Cardiac muscle cell (in vitro differentiated cells and primary cell): ENCODE data around the gene KCNIP1. TPM values are rescaled to one million over a fixed set of nuclear protein-coding genes. Genes with fewer than 3 reads are reported as not detected.

Source experiments
- DNase-seq, 2 donors: peaks; one replicate each; pipeline versions ENCODE4 v3.0.0 to v3.0.0-alpha.2; 2010 to 2017; ENCODE audit warnings: low read depth in 1 of 2, low spot score in 1 of 2
- H3K27ac ChIP-seq: fragments of 200-600 bp; sonication (generic); 2 replicates; pipeline ENCODE4 v1.5.1; 2016
- H3K27me3 ChIP-seq: fragments of 200-600 bp; sonication (generic); 2 replicates; pipeline ENCODE4 v1.6.0; 2016; ENCODE audit warnings: control low read depth
- H3K36me3 ChIP-seq: fragments of 200-600 bp; sonication (generic); 2 replicates; pipeline ENCODE4 v1.5.1; 2016; ENCODE audit warnings: control low read depth
- H3K4me1 ChIP-seq: fragments of 200-600 bp; sonication (generic); 2 replicates; pipeline ENCODE4 v1.8.1; 2017; ENCODE audit warnings: low read depth, mild to moderate bottlenecking, mixed run types
- H3K4me3 ChIP-seq: fragments of 200-600 bp; sonication (generic); 2 replicates; pipeline ENCODE4 v1.5.1; 2016; ENCODE audit warnings: mild to moderate bottlenecking
- H3K9me3 ChIP-seq: fragments of 200-600 bp; sonication (generic); 2 replicates; pipeline ENCODE4 v1.5.1; 2017; ENCODE audit warnings: low read depth, mild to moderate bottlenecking, control low read depth
- polyA plus RNA-seq: library from polyadenylated mRNA; unstranded; fragments of >200 nt; fragmentation: Nextera tagmentation; extraction: Ambion mirVana; gene quantifications from 2 replicates; pipeline ENCODE4 v1.2.1, GENCODE V29; 2016
- total RNA-seq: library from RNA; depleted of rRNA; stranded (reverse); fragments of >200 nt; gene quantifications from 2 replicates; pipeline ENCODE4 v1.2.3, GENCODE V29; 2016
- TF ChIP-seq, protein P1 (sequence below): IDR thresholded peaks from 2 replicates; pipeline ENCODE4 v1.5.1; 2012; ENCODE audit warnings: low read depth, mild to moderate bottlenecking, low read length

The KCNIP1 gene
- total and polyA plus RNA-seq, 2 experiments from 2014 or later = 0.09 TPM; not detected in 1

DNA sequence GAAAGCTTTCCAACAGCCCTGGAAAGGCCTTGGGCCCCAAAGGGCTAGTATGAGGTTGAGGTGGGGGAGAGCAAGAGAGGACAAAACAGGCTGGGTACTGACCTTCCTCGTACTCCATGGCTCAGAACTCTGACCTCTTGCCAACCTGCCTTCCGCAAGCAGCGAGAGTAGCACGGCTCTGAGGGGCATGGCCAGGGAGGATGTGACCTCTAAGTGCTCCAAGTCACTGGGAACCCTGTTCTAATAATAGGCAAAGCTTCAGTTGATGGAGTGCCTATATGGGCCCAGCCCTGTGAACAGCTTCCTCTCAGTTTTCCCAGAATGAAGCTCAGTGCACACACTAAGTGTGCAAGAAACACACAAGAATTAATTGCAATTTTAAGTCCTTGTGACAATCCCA, 152.1 kb downstream of the KCNIP1 start:
- DNase-seq = peak in 1 of 2 donors; percentile 66
- Histone ChIP-seq H3K36me3 (no peaks in the 10 kb centered on the region), H3K4me1 (peaks cover 9% of the 10 kb centered on the region), H3K27me3 (no peaks in the 10 kb centered on the region), H3K9me3 (no peaks in the 10 kb centered on the region), H3K27ac (peak overlapping the region; percentile 26), H3K4me3 (no peak overlapping the region)
- TF ChIP-seq, protein P1, sequence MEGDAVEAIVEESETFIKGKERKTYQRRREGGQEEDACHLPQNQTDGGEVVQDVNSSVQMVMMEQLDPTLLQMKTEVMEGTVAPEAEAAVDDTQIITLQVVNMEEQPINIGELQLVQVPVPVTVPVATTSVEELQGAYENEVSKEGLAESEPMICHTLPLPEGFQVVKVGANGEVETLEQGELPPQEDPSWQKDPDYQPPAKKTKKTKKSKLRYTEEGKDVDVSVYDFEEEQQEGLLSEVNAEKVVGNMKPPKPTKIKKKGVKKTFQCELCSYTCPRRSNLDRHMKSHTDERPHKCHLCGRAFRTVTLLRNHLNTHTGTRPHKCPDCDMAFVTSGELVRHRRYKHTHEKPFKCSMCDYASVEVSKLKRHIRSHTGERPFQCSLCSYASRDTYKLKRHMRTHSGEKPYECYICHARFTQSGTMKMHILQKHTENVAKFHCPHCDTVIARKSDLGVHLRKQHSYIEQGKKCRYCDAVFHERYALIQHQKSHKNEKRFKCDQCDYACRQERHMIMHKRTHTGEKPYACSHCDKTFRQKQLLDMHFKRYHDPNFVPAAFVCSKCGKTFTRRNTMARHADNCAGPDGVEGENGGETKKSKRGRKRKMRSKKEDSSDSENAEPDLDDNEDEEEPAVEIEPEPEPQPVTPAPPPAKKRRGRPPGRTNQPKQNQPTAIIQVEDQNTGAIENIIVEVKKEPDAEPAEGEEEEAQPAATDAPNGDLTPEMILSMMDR = no peak

DNA sequence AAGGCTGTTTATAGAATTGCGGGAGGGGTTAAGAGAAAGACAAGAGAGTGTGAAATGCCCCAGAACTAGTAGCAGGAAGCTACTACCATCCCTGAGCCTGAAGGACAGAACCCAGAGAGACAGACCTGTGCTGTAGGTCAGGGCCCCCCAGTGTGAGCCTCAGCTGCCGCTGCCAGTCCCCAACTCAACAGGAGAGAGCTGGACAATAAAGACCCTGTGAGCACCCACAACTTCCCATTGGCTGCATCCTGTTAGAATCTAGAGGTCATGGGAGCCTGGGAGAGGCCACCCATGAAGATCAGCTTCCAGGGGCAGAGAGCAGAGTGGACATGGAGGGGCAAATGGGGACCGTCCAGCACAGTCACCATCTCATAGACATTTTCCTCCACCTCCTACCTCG, 152.5 kb downstream of the KCNIP1 start:
- TF ChIP-seq, protein P1 = no peak
- H3K4me1 ChIP-seq = peaks cover 9% of the 10 kb centered on the region
- no peaks in the 10 kb centered on the region for H3K27me3 ChIP-seq
- no peak overlapping the region for H3K4me3 ChIP-seq
- no peak for DNase-seq
- H3K36me3 ChIP-seq = no peaks in the 10 kb centered on the region
- H3K9me3 ChIP-seq = no peaks in the 10 kb centered on the region
- H3K27ac ChIP-seq = peak overlapping the region; percentile 26

DNA sequence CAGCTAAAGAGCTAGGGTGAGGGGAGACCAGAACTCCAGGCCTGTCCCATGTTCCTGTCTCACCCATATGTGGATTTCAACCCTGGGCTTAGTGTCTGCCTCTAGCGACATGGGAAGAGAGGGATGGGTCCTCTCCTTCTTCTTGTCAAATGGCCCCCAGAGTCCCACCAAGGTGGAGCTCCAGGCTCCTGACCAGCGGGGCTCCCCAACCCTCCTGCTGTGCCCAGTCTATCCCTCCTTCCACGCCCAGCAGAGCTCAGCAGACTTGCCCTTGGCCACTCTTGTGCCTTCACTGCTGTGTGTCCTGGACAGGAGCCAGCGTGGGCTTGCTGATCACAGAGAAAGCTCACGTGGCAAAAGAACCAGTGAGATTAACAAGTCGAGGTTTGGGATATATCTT, 156.7 kb downstream of the KCNIP1 start:
- Histone ChIP-seq H3K9me3 (no peaks in the 10 kb centered on the region), H3K4me1 (peaks cover 9% of the 10 kb centered on the region), H3K36me3 (no peaks in the 10 kb centered on the region), H3K4me3 (no peak overlapping the region), H3K27me3 (no peaks in the 10 kb centered on the region), H3K27ac (no peak overlapping the region)
- no peak for DNase-seq
- TF ChIP-seq, protein P1 = no peak

DNA sequence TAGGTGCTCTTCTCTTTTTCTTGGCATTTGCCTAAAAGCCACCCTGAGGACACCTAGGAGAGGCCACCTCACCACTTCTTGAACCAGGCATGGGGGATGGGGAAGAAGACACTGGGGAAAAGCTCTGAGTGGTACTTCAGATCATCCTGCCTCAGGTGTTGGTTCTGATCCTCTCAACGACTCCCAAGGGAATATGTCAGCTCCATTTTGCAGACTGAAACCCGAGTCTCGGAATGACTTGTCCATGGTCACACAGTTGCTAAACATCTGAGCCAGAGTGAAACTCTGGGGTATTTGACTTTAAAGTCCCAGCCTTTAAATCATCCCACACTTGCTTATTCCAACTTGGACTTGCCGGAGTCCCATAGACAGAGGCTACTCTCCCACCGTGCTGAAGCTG, 159.1 kb downstream of the KCNIP1 start:
- TF ChIP-seq, protein P1 = no peak
- DNase-seq = no peak
- Histone ChIP-seq H3K4me3 (no peak overlapping the region), H3K9me3 (no peaks in the 10 kb centered on the region), H3K27ac (no peak overlapping the region), H3K27me3 (no peaks in the 10 kb centered on the region), H3K4me1 (no peaks in the 10 kb centered on the region), H3K36me3 (no peaks in the 10 kb centered on the region)

DNA sequence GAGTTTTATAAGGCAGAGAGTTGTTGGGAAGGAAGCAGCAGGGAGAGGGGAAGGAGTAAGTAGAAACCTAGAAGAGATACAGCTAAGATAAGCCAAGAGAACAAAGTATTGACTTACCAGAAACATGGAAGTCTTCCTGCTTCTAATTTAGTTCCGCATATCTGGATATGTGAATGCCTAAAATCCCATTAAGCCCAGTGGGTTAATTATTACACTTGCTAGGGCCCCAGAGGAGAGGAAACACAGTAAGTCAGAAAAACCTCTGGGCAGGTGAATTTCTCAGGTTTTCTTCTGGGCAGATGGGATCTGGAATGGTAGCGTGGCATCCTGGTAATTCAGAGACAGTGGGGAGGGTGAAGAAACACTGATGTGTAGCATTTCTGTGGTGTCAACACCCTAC, 175.0 kb downstream of the KCNIP1 start:
- DNase-seq = no peak
- Histone ChIP-seq H3K36me3 (no peaks in the 10 kb centered on the region), H3K4me3 (no peak overlapping the region), H3K9me3 (no peaks in the 10 kb centered on the region), H3K27me3 (peaks cover 76% of the 10 kb centered on the region), H3K4me1 (no peaks in the 10 kb centered on the region), H3K27ac (no peak overlapping the region)
- TF ChIP-seq, protein P1 = no peak

DNA sequence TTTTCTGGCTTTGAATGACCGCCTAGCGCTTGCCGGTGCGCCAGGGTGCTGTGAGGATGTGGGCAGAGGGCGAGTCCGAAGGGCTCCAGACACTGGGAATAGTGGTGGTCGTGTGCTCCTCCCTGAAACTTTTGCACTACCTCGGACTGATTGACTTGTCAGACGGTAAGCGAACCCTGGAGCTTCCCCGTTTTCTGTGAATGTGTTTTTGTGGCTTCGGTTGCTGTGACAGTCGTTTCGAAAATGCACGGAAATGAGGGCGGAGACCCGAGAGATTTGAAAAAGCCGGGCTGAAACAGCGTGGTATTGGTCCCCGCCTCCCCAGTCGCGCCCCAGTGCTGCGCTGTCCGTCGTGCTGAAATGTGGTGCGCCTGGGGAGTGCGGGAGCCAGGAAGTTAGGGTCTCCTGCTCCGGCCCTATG, 177.2 kb downstream of the KCNIP1 start:
- H3K9me3 ChIP-seq = no peaks in the 10 kb centered on the region
- no peak overlapping the region for H3K27ac ChIP-seq
- no peaks in the 10 kb centered on the region for H3K4me1 ChIP-seq
- peaks cover 62% of the 10 kb centered on the region for H3K27me3 ChIP-seq
- DNase-seq = peak; percentile 63 to 87
- no peak overlapping the region for H3K4me3 ChIP-seq
- TF ChIP-seq, protein P1 = no peak
- no peaks in the 10 kb centered on the region for H3K36me3 ChIP-seq
